Measurements from ENCODE around the gene BLTP2.
A peak's percentile ranks its signal among the peaks of the same experiment; 100 is the strongest.

Gene BLTP2

DNA sequence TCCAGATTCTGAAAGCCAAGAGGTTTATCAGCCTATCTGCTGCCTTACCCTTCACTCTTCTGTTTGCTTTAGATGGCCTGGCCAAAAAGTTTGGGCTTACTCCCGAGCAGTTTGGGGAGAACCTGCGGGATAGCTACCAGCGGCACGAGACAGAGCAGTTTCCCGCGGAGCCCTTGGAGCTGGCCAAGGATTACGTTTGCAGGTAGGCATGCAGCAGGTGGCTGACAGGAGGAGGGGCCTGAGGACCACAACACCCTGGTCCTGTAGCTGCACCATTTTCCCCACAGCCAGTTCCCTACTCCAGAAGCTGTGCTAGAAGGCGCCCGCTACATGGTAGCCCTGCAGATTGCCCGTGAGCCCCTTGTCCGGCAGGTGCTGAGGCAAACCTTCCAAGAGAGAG, 37.7 kb upstream of the BLTP2 start:
- no peak overlapping the region for H3K4me3 ChIP-seq (ENCODE audit: low read depth, low read length)
- no peak for DNase-seq (ENCODE audit: low read depth)
- TF ChIP-seq, protein P1, sequence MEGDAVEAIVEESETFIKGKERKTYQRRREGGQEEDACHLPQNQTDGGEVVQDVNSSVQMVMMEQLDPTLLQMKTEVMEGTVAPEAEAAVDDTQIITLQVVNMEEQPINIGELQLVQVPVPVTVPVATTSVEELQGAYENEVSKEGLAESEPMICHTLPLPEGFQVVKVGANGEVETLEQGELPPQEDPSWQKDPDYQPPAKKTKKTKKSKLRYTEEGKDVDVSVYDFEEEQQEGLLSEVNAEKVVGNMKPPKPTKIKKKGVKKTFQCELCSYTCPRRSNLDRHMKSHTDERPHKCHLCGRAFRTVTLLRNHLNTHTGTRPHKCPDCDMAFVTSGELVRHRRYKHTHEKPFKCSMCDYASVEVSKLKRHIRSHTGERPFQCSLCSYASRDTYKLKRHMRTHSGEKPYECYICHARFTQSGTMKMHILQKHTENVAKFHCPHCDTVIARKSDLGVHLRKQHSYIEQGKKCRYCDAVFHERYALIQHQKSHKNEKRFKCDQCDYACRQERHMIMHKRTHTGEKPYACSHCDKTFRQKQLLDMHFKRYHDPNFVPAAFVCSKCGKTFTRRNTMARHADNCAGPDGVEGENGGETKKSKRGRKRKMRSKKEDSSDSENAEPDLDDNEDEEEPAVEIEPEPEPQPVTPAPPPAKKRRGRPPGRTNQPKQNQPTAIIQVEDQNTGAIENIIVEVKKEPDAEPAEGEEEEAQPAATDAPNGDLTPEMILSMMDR (IDR thresholded peaks at IDR 0.05; ENCODE audit: insufficient read depth, low read depth, low read length, missing control alignments): no peak

DNA sequence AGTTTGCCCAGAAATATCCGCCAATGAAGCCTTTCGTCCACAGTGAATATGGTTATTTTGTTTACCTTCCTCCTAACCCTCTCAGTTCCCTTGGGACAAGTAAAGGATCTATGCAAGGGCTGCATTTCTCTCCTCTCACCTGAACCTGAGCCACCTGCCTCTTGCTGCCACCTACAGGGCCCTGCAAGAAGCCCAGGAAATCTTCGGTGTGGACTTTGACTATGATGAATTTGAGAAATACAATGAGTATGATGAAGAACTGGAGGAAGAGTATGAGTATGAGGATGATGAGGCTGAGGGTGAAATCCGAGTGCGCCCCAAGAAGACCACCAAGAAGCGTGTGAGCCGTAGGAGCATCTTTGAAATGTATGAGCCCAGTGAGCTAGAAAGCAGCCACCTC, 31.0 kb upstream of the BLTP2 start:
- TF ChIP-seq, protein P1 (IDR thresholded peaks at IDR 0.05; ENCODE audit: insufficient read depth, low read depth, low read length, missing control alignments): peak; percentile 30
- no peak overlapping the region for H3K4me3 ChIP-seq (ENCODE audit: low read depth, low read length)
- DNase-seq (ENCODE audit: low read depth): peak; percentile 41

DNA sequence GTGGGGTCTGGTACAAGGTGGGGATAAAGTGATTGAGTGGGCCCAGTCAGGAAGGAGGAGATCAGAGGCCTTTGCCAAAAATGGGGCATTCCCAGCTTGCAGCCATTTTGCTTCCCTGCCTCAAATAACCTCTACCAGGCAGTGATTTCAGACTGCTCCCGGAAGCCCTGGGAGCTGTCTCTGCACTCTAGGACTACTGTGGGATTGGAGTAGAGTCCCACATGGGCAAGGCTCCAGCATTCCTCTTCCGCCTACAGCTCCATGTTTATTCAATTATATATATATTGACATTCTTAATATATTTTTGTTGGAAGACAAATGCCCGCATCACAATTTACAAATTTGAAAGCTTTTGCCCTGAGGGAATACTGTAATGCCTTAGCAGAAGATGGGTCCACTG, 30.5 kb upstream of the BLTP2 start:
- TF ChIP-seq, protein P1 (IDR thresholded peaks at IDR 0.05; ENCODE audit: insufficient read depth, low read depth, low read length, missing control alignments): no peak
- DNase-seq (ENCODE audit: low read depth): no peak
- no peak overlapping the region for H3K4me3 ChIP-seq (ENCODE audit: low read depth, low read length)

DNA sequence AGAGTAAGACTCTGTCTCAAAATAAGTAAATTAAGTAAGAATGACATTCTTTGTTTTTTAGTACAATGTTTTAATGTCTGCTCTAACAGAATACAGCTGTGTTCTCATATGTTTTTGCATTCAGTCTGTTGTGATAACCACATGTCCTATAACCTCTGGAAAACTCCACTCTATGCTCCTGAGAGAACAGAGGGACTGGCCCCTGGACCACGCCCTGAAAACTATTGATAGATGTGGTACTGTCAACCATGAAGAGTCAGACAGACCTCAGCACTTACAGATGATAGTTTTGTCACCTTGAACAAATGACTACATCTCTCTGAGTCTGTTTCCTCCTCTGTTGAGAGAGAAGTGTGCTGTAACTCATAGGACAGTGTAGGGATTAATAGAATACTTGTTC, 25.0 kb upstream of the BLTP2 start:
- H3K4me3 ChIP-seq (ENCODE audit: low read depth, low read length): no peak overlapping the region
- no peak for DNase-seq (ENCODE audit: low read depth)
- TF ChIP-seq, protein P1 (IDR thresholded peaks at IDR 0.05; ENCODE audit: insufficient read depth, low read depth, low read length, missing control alignments): no peak

DNA sequence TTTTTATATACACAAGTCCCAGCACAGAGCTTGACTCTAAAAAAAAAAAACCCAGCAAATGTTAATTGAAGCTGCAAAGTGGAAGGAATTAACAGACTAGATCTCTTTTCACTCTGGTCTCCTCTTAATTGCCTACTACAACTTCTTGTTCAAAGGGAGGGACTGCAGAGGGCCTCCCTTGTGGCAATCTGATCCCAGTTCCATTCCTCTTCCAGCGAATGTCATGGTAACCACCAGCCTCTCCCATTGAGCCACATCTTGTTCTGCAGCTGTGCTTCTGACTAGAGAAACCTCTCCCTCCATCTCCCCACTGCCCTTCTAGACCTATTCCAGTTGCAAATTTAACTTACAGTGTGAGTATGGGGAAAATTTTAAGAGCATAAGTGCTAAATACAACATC, 22.9 kb upstream of the BLTP2 start:
- TF ChIP-seq, protein P1 (IDR thresholded peaks at IDR 0.05; ENCODE audit: insufficient read depth, low read depth, low read length, missing control alignments): no peak
- DNase-seq (ENCODE audit: low read depth): no peak
- no peak overlapping the region for H3K4me3 ChIP-seq (ENCODE audit: low read depth, low read length)

DNA sequence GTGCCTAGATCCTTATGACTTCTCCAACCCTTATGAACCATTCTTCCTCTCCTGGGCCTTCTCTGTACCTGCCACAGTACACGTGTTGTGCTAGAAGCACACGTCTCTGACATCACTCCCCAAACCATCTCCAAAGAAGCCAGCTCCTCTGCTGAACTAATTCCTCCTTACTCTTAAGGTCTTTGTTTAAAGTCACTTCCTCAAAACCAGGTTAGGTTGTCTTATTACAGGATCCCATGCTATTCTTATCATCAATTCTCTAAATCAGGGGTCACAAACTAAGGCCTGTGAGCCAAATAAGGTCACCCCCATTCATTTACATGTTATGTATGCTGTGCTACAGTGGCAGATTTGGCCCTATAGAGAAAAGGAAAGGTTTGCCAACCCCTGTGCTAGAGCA, 21.0 kb upstream of the BLTP2 start:
- TF ChIP-seq, protein P1 (IDR thresholded peaks at IDR 0.05; ENCODE audit: insufficient read depth, low read depth, low read length, missing control alignments): no peak
- no peak for DNase-seq (ENCODE audit: low read depth)
- no peak overlapping the region for H3K4me3 ChIP-seq (ENCODE audit: low read depth, low read length)

DNA sequence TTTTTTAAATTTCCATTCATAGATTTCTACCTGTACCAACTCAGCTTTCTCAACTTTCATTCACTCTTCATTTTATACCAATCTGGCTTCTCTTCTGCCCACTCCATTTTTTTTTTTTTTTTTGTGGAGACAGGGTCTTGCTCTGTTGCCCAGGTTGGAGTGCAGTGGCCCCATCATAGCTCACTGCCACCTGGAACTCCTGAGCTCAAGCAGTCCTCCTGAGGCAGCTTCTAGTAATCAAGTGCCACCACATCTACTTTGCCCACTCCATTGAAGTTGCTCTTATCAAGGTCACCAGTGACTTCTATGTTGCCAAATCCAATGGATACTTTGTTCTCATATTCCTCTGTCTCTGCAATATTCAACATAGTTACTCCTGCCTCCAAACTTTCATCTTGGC, 18.8 kb upstream of the BLTP2 start:
- H3K4me3 ChIP-seq (ENCODE audit: low read depth, low read length): no peak overlapping the region; the same call in 1 of the 2 replicates
- TF ChIP-seq, protein P1 (IDR thresholded peaks at IDR 0.05; ENCODE audit: insufficient read depth, low read depth, low read length, missing control alignments): no peak
- no peak for DNase-seq (ENCODE audit: low read depth)
